ENCODE measurements around the gene DOCK9.

The DOCK9 gene

DNA sequence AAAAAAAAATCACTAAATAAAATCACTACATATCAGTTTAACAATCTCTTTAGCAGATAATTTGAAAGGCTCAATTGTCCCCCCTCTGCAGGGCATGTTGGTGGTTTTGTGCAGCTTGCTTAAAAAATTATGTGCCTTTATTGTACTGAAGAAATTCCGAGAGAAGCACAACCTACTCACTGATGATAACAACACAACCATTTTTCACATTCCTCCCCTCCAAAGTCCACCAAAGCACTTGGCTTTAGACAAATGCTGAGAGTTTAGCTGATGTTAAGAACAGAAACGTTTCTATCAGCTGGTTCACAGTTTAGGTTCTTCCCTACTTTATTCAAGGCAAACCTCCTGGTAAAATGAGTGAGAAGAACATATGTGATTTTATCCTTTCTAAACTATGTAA, 923 bp downstream of the DOCK9 start:
- no peak for DNase-seq (ENCODE audit: low read depth in 2 of 2)

DNA sequence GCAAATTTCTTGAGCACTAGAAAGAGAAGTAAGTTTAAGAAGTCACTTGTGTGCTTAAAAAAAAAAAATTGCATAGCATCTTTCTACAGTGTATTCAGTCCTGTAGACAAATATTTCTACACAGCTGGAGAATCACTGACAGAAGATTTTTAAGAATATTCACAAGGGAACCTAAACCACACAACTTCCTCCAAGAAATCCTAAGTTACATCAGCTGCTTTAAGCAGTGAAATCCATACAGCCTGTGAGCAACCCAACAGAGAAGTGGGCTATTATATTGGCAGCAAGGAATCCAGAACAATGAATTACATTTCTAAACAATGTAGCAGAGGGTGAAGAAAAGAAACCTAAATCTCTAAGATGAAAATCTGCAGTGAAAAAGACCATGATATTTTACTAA, 1.5 kb downstream of the DOCK9 start:
- DNase-seq (ENCODE audit: low read depth in 2 of 2) = no peak

DNA sequence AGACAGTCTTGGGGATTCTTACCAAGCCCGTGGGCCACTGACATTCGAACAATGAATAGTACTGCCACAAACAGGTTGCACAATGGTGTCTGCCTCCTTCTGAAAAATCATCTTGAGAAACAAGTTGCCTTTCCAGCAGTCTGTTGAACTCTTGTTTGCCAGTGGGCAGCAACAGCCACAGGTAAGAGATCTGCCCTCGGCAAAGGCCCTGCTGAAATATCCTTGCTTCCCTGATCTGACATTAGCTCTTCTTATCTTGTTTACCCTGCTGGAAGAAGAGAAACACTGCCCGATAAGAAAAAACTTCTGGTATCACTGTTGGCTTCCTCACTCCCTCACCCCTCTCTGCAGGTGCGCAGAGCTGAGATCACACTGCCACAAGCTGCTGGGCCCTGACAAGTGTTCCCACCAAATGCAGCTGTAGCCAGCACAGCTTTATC, 2.0 kb downstream of the DOCK9 start:
- no peak for DNase-seq (ENCODE audit: low read depth in 2 of 2)

DNA sequence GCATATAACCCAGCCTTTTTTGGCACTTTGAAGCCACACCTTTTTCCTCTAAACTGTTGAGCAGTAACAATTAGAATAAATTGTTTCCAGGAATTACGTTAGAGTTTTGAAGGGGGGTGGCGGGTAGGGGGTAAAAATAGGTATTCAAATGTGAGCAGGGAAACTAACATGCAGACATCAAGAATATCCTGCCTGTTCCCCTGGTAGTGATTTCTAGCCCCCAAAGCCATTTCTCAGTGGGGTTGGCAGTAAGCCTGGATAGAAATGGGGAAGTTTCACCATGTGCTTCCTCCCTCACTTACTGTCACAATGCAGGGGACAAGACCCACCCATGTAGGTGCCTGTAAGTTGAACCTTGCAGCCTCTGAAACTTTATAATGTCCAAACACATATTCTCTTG, 3.8 kb downstream of the DOCK9 start:
- DNase-seq (ENCODE audit: low read depth in 2 of 2) = no peak

DNA sequence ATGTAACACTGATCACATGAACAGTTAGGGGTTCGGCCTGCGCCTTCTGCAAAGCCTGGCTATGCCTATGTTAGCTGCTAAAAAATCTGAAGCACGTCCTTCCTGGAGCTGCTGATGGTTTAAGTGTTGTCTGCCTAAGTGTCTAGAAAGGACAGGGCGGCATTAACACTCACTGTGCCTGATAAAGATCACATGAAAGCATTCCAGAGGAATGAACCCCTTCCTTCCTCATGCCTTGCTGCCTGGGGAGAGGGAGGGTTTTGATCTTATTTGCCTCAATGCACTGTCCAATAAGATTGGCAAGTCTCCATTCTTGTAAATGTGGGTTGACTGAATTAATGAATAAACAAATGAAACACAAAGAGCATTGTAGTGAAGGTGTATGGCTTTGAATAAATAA, 5.2 kb downstream of the DOCK9 start:
- no peak for DNase-seq (ENCODE audit: low read depth in 2 of 2)

DNA sequence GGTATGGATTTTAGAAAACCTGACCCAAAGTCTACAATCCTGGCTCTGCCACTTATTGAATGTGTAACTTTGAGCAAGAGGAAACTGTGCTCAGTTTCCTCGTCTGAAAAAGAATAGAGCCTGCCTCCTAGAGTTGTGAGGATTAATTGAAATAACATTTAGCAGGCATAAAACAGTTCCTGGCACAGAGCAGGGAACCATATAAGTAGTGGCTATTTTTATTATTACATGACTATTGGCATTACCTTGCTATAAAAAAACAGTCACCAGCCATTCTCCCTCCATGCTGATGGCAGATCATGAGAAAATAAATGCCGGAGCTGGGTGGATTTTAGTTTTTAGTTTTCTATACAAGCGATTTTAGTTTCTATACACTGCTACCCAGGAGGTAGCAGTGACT, 5.8 kb downstream of the DOCK9 start:
- DNase-seq (ENCODE audit: low read depth in 2 of 2) = no peak

DNA sequence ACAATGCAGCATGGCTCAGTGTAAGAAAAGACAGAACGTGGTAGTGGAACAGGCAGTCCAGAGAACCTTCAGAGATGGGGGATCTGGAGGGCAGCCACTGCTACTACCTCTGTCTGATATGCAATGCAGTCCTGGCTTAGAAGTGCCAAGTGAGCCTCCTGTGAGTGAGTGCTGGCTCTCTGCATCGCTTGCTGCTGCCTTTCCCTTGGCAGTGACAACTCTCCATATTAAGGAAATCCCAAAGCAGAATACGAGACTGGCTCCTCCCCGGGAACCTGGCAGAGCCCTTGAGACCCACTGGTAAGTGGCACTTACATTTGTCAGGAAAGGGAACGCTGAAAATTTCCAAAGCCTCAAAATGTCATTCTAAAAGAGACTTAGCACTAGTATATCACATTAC, 7.5 kb downstream of the DOCK9 start:
- no peak for DNase-seq (ENCODE audit: low read depth in 2 of 2)

DNA sequence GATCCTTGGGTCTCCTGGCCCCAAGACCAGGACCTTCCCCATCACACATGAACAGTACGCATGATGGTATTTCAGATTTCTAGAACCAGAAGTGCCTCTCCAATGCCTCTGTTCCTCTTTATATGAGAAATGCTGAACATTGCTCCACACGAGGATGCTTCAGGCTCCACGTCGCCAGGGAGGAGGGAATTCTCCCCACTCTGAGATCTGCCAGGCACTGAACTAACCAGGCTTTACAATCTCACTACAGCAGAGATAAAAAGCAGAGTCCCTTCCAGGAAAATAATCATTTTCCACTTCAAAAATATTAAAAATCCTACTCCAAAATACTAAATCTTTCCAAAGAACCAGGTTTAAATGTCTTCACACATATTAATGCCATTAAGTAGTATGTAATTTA, 10.4 kb downstream of the DOCK9 start:
- no peak for DNase-seq (ENCODE audit: low read depth in 2 of 2)

DNA sequence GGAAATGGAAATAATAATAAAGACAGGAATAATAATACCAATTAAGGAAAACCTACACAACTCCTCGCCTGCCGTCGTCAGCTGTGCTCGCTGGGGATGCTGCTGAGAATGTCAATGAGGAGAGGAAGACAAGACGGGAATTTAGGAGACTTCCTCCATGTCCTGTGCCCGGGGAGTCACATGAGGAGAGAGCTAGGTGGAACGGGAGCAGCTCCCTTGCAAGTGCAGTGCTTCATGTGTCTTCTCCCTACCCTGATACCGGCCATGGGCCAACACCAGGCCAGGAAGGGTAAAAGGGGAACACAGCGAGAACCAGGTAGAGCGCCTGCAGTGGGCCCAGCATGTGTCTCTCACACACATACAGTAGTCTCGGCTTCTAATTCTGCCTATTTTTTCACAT, 11.8 kb downstream of the DOCK9 start:
- no peak for DNase-seq (ENCODE audit: low read depth in 2 of 2)

DNA sequence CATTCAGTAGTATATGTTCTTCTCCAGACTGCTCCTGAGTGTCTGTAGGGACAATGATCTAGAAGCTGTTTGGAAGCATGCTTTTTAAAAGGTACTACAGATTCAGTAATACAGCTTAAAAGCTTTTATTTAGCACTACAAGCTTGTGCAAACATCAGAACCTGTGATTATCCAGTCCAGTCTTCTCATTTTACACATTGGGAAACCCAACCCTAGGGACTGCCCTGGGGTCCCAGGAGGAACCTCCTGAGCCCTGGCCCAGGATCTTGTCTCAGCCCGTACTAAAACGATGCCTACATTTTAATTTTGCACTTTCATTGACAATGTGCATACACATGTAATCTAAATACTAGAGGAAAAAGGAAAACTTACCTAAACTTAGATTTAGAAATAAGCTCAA, 12.5 kb downstream of the DOCK9 start:
- DNase-seq (ENCODE audit: low read depth in 2 of 2) = no peak

DNA sequence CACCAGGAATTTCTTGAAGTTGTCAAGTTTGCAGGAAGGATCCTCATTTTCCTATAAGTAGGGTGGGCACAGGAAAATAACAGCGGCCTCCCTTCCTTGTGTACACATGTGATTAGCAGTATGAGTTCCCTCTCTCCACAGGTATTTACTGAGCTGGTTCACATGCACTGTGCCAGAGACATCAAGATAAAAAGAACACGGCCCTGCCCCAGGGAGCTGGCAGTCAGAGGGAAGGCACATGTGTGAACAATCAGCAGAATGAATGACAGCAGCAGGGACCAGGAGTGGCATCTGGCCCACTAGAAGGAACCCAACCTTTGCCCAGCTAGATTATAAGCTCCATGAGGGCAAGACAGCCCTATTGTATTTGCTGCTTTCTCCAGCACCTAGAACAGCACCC, 13.9 kb downstream of the DOCK9 start:
- DNase-seq (ENCODE audit: low read depth in 2 of 2) = no peak

DNA sequence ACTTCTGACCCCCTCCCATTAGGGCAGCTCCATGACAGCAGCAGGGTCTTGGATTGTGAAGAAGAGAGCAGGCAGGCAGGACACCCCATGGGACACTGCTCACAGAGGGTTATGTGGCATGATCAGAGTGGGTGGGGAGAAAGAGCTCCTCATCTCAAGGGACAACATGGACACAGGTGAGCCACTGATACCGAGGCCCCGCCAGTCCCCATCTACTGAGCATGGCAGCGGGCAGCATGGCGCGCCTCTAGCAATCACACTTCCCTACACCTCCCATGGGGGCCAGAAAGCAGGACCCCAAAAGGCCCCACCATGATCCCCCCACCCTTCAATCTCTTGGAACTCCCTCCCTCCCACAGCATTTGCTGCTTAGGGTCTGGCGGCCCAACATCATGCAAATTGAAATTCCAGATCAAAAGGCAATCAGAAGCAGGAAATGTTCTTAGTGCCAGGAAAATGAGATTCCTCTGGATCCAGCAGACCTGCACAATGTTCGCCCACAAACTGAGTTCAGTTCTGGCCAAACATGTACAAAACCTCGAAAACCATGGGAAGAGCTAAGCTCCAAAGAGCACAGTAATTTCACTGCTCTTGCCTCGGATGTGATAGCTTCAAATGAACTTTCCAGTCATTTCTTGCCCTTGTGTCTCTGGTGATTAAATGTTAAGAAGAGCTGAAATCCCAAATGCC, 14.8 kb downstream of the DOCK9 start:
- DNase-seq (ENCODE audit: low read depth in 2 of 2) = no peak

DNA sequence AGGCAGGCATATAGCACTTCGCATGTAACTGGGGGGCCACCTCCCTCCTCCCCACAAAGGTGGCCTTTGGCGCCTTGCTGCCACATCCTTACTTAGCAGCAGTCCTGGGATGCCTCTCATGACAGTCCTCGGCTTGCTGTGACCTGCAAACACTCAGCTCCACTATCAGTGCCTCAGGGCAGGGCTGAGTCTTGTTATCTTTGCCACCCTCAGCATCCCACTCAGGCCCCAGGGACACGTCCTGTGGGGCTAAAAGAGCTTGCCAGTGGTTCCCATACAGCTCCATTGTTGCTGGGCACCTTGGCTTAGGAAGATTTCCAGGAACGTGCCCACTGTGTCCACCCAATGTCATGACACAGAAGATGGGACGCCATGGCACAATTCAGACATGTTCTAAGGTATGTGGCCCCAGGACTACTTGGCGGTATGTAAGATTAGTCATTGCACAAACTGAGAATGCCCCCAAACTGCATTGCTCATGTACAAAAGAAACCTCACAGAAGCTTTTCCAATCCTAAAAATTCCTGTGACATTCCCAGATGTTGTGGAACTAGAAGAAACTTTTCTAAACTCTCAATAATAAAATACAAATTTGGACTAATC, 16.3 kb downstream of the DOCK9 start:
- no peak for DNase-seq (ENCODE audit: low read depth in 2 of 2)

DNA sequence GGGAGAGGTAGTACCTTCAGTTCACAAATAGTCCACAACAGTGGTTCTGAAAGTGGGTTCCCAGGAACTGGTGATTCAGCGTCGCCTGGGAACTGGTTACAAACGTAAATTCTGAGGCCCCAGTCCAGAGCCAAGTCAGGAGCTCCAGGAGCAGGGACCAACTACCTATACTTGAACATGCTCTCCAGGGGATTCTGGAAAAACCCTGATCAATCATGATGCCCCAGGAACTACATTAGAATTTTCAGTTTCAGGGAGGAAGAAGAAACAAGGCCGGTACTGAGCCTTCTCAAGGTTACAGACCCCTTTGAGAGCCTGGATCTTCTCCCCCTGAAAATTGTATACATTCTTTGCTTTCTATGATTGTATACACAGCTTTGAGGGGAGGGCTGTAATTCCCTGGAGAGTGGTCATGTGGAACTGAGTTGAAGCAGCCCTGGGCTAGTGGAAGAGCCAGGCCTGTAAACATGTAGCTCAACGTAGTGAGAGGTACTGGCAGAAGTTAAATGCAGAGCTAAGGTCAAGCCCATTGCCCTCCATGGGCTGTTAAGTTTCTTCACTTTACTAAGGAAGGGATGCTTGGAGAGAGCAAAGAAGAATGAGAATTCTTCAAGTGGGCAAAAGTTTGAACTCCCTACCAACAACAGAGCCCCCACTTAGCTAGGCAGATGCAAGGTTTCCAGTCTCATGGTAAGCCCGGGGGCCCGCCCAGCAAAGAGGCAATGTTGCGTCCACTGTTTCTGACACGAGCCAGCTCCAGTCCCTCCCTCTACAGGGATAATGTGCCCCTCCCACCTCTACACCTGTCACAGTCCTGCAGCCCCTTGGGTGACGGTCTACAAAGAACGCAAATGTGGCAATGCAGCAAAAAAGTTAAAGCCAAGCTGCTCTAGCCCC, 17.0 kb downstream of the DOCK9 start:
- no peak for DNase-seq (ENCODE audit: low read depth in 2 of 2)

DNA sequence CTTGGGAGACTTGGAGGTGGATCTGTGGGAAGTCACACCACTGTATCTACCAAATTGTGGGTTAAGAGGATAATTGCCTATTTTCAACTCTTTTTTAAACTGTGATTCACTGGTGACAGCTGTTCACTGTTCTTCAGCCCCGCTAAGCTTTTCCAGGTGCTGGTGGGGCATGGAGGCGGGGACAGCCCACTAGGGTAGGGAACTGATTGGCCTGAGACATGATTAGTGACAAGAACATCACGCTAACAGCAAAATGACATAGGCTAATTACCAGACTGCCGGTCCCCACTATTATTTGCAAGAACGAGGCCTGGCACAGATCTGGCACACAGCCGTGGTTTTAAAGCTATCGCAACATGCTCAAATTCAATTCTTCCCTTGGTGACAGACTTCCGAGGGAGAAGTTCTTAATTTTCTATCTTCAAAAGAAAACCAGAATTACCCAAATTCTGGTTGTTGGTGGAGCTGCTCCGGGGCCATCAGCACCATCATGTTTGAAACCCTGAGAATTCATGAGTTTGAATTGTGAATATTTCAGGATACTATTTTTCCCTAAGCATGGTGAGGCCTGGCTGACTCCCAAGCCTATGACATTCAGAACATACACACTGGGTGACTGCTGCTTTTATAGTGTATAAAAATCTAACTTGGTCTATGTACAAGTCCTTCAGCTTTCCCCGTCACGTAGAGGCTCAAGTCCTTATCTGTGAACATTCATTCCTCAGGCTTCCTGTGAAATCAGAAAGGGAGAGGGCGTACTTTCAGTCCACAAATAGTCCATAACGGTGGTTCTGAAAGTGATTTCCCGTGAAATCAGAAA, 17.9 kb downstream of the DOCK9 start:
- DNase-seq (ENCODE audit: low read depth in 2 of 2) = no peak

DNA sequence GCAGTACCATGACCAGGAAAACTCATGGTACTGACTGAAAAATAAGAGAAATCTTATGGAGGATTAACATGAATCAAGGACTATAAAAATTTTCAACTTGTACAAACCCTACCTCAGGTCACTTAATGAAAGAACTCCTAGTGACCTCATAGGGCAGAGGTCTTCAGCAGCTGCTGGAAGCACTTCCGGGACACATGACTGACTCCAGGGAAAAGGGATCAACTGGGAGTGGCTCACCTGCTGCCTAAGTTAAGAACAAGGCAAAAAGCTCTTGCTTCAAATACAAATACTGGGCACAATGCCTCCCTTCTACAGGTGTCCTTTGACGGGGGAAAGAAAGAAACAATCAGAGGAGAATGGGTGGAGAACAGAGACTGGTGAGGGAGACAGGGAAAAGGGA, 18.6 kb downstream of the DOCK9 start:
- no peak for DNase-seq (ENCODE audit: low read depth in 2 of 2)

DNA sequence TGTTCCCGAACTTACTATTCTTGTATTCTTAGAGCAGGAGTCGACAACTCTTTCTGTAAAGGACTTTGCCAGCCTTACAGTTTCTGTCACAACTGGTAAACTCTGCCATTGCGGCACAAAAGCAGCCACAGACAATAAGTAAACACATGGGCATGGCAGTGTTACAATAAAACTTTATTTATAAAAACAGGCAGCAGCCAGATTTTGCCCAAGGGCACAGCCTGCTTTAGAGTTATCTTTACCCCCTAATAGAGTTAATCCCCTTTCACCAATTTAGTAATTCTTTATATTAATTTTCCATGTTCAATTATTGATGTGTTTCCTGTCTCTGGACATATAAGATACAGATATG, 19.4 kb downstream of the DOCK9 start:
- no peak for DNase-seq (ENCODE audit: low read depth in 2 of 2)

DNA sequence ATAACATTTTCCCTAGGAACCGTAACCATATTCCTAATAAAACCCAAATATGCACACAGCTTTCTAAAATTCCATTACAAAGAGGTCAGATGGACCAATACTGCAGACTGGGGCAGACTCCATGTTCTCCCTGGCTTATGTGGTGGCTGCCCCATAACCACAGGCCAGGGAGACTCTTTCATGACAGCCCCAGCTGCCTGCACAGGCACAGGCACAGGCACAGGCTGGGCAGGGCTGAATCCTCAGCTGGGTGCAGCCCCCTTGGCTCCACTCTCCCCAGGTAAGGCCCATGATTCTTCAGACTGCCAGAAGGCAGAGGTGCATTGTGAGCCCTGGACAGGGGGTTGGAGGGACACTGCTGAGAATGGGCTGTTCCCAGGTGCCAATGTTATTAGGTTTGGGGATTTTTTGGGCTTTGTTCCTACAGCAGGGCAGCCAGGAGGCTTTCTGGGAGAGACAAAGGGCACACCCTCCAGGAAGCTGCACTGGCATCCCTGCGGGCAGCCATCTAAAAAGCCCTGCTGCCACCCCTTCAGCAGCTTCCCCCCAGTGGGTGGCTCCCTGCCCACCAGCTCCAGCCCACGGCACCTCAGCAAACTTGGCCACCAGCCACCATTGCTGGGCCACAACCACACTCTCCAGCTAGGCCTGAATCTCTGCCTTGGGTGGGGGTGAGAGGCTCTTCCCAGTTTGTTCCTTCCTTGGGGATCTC, 20.0 kb downstream of the DOCK9 start:
- no peak for DNase-seq (ENCODE audit: low read depth in 2 of 2)

DNA sequence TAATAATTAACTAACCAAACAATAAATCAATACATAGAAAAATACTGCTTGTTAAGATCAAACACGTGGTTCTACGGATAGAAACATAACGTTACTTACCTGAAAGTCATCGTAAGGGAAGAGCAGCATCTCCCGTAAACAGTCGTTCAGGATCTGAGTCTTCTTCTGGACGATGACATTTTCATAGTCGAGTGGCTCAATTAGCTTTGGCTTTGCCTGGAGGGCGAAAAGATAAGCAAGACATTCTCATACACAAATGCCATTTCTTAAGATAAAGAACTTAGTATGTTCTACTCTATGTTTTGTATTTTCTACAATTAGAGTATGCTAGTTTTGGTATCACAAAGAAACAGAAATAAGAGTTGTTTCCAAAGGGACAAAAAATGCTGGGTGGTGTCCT, 22.5 kb downstream of the DOCK9 start:
- no peak for DNase-seq (ENCODE audit: low read depth in 2 of 2)

DNA sequence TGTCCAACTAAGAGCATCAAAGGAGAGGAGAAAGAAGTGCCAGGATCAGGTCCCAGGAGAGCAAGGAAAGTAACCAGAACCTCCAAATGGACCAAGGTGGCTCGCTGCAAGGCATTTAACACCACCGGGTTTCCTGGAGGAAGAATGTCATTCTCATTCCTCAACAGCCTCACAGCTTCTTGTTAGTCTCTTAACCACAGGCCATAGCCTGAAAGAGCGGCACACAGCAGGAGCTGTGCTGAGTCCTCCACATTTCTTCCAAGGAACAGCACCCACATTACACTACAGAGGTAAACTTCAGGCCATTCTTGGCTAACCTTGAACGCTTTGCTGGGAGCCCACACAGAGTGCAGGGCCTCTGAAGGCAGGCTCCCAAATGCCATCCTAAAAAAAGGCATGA, 23.6 kb downstream of the DOCK9 start:
- DNase-seq (ENCODE audit: low read depth in 2 of 2) = no peak

DNA sequence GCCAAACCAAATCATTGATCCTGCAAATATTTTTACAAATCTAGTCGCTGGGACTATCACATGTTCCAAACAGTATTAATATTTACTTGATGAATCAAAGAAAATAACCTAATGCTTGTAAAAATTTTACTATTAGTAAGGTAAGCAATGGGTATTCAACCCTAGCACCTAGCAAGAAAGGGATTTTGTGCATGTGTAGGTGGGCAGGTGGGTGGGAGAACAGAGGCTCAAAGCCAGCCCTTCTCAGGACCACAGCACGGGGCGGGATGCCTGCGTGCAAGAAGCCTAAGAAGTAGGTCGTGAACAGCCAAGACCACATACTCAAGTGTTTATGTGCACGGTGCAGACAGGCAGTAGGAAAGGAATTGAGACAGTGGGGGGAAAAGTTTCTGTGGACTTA, 26.6 kb downstream of the DOCK9 start:
- DNase-seq (ENCODE audit: low read depth in 2 of 2) = no peak

DNA sequence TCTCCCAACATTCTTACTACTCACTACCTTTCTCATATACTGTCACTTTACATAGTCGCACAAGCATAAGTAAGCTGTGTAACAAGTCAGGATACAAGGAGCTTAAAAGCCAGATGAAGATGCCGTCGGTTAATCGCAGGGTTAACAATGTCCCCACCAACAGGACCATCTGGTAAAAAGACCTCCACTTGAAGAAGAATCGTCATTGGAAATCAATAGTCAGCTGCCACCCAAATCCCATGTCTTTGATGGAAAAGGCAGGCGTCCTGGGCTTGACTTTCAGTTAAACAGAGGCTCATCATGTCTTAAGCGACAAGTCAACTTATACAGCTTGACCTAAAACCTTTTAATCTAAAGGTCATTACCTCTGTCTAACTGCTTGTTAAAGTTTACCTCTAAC, 27.2 kb downstream of the DOCK9 start:
- no peak for DNase-seq (ENCODE audit: low read depth in 2 of 2)

Measured in stimulated activated CD8-positive, alpha-beta memory T cell treated with anti-CD3 and anti-CD28 coated beads, Interleukin-15, amount 100 ng/mL, for 48 hours (primary cell).